Activated CD4-positive, CD25-positive, alpha-beta regulatory T cell treated with anti-CD3 and anti-CD28 coated beads, Interleukin-2, amount 50 U/mL, for 24 hours (primary cell): Measurements from ENCODE around the gene LDB3.

Experiments
- ATAC-seq, 2 donors: fragments of 150-1000 bp; cut with Tn5 transposase; one replicate each; pipeline ENCODE4 v1.10.0; 2021; ENCODE audit warnings: mild to moderate bottlenecking in 1 of 2, moderate library complexity in 1 of 2

The LDB3 gene

GRCh38 chr10:86651021-86651471 lies 17.3 kb upstream of the LDB3 start:
- no peak for ATAC-seq

- ATAC-seq: no peak
Measured at GRCh38 chr10:86651631-86652331, 16.5 kb upstream of the LDB3 start.

- ATAC-seq: no peak
Measured at GRCh38 chr10:86652361-86653202, 15.7 kb upstream of the LDB3 start.

GRCh38 chr10:86653379-86653778 lies 14.9 kb upstream of the LDB3 start:
- no peak for ATAC-seq

GRCh38 chr10:86653987-86654386 lies 14.3 kb upstream of the LDB3 start:
- no peak for ATAC-seq

- ATAC-seq: no peak
Measured at GRCh38 chr10:86654411-86655172, 13.7 kb upstream of the LDB3 start, which contains the start of gene OPN4. Gene OPN4, plus strand, starts transcription at chr10:86654547. Its CDS starts 237 bp downstream, at chr10:86654784.

GRCh38 chr10:86655173-86655540 lies 13.2 kb upstream of the LDB3 start:
- ATAC-seq: no peak

GRCh38 chr10:86655596-86655995 lies 12.7 kb upstream of the LDB3 start:
- no peak for ATAC-seq

- ATAC-seq: no peak
Measured at GRCh38 chr10:86657011-86657395, 11.3 kb upstream of the LDB3 start.

GRCh38 chr10:86657396-86658011 lies 10.8 kb upstream of the LDB3 start:
- ATAC-seq: no peak

DNA sequence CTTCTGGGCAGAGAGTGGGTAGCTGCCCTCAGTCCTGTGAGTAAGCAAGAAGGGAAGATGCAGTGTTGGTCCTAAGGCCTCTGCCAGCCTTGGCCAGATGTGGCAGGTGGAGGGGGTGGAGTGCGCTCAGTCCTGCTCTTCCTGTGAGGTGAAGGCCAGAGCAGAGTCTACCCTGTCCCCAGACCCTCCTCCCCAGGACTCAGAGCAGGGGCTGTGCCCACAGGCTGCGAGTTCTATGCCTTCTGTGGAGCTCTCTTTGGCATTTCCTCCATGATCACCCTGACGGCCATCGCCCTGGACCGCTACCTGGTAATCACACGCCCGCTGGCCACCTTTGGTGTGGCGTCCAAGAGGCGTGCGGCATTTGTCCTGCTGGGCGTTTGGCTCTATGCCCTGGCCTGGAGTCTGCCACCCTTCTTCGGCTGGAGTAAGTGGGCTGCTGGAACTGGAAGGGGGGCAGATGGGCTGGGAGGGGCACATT lies 10.0 kb upstream of the LDB3 start:
- no peak for ATAC-seq

DNA sequence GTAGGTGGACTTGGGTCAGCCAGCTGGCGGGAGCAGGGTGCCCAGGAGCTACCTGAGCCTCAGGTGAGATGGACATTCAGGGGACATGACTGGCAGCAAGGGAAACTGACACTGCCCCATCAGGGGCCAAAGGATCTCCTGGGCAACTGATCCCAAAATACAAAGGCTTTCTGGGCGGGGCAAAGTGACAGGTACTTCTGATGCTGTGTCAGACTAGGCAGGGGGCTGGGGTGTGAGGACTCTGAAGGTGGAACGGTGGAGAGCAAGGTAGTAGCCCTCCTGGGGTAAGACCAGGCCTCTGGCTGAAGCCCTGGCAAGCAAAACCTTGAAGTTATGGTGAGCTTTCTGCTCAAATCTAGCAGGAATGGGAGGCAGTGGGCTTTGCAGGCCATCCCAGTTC lies 9.6 kb upstream of the LDB3 start:
- no peak for ATAC-seq

GRCh38 chr10:86659161-86659691 lies 9.1 kb upstream of the LDB3 start:
- no peak for ATAC-seq

- no peak for ATAC-seq
Measured at GRCh38 chr10:86659721-86660453, 8.4 kb upstream of the LDB3 start.

DNA sequence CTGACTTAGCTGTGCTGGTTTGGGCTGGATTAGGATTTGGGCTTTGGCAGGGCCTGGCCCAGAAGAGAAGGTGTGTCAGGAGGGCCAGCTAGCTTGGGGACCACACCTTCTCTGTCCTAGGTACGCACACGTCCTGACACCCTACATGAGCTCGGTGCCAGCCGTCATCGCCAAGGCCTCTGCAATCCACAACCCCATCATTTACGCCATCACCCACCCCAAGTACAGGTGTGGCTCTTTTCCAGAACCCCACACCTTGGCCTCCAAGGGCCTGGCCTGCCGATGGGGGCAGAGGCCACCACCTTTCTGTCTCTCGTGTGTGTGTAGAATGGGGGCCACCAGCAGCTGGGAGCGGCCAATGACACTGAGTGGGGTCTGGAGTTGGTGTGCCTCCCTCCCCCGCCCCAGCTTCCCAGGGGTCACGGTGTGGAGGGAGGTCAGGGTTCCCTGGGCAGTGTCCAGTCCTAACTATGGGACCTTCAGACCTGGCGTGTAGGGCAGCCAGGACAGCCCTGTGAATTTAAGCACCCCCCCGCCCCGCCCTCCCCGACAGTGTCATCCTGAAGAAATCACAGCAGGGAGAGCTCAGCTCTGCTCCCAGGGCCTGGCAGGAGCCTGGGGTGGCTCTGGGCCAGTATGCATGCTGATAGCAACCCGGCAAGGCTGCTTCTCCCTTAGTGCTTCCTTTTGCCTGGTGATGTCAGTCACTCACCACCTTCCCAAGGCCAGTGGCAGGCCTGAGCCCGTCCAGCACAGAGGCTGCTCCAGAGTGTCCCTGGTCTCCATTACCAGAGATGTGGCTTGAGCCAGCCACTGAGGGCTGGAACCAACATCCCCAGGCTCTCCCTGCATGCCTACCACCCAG lies 6.9 kb upstream of the LDB3 start:
- ATAC-seq: no peak

GRCh38 chr10:86662186-86663045 lies 5.9 kb upstream of the LDB3 start:
- ATAC-seq: no peak

DNA sequence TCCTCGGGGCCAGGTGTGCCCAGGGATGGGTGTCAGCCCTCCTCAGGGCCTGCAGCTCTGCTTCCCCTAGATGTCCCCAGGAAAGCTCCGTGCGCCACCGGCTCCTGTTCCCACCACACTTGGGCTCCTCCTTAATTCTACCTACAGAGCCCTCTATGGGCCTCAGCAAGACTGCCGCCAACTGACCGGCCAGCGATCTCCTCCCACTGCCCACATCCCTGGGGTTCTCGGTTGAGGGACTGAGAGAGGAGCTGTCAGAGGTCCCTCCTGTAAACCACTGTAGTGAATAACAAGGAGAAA lies 5.3 kb upstream of the LDB3 start:
- no peak for ATAC-seq

DNA sequence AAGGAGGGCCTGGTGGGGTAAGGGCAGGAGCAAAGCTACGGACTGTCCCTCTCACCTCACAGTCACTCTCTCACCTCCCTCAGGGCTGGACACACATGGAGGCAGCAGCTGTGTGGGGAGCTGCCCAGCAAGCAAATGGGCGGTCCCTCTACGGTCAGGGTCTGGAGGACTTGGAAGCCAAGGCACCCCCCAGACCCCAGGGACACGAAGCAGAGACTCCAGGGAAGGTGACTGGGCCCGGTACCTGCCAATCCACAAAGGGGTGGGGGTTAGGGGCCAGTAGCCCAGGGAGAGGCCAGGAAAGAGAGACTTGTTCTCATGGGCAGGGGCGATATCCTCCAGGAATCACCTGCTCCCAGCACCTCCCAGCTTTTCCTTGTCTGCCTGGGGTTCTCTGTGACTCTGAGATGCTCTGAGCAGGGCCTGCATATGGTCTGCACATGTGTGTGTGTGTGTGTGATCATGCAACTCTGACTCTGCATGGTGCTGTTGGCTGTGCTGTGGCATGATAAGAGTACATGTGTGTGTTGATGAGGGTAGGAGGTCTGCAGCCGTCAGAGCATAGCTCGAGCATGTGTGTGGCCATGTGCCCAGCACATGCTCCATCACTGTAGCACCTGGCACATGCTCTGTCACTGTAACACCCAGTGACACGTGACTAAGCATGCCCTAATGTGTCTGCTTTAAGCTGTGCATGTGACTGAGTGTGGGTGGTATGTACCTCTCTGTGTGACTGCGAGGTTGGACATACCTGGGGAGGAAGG lies 4.6 kb upstream of the LDB3 start:
- ATAC-seq: no peak
